Islet of Langerhans (tissue), 1 donor: ENCODE measurements around the gene ALDH3A2.

ENCODE experiments used
- FAIRE-seq: peaks from one replicate; lab custom pipeline; 2011; peaks lifted over from hg19 to GRCh38; lab: Jason Lieb, UNC

ALDH3A2 gene

DNA sequence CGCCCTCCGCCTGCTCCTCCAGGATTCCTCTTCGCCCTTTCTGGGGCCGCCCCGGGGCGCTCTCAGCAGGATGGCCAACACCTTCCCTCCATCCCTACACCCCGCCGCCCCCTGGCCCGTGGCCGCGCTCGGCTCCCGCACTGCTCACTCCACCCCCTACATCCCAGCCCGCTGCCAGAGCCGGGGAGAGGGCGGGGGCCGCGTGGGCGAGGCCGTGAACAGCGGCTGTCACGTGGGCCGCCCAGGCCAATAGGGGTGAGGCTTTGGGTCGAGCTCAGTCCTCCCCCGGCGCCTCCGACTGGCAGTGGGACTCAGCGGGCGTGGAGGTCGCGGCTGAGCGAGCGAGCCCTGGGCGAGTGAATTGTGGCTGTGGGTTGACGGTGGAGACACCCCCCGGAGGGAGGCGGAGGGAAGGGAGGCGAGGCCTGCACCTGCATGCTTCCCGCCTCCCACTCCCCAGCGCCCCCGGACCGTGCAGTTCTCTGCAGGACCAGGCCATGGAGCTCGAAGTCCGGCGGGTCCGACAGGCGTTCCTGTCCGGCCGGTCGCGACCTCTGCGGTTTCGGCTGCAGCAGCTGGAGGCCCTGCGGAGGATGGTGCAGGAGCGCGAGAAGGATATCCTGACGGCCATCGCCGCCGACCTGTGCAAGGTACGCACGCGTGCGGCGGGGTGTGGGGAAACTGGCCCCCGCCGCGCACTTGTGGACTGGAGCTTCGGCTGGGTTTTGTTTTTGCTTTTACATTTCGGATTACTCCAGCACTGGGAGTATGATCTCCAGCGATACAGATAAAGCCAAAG, at the start of gene ALDH3A2:
Gene ALDH3A2 (plus strand): TSS at position 277 of the 799 bp plus-strand sequence. CDS start 221 bp downstream, at position 498.
- FAIRE-seq, result no peak

DNA sequence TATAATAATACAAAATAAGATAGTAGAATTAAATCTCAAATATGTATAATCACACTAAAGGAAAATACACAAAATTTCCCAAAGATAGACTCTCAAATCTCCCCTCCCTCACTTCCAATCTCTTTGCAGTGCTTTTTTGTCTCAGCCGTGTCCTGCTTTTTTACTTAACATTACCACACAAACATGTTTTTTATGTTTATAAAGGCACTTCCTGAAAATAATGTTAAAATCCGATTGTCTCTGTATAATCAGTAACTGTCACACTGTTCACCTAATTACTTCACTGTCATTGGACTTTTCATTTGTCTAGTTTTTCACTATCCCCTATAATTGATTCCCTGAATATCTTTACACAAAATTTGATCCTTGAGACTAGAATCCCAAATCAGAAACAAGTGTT, 38.2 kb upstream of the ALDH3A2 start:
- no peak for FAIRE-seq

DNA sequence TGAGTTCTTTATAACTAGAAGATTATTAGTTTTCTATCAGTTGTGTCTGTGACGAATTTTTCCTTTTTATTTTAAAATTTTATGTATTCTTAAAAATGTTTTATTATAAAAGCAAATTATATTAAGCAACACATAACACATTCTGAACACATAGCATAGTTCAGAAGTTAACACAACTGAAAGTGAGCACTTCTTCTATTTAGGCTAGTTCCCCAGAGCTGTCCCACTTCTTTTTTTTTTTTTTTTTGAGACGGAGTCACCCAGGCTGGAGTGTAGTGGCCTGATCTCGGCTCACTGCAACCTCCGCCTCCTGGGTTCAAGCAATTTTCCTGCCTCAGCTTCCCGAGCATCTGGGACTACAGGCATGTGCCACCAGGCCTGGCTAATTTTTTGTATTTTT, 37.7 kb upstream of the ALDH3A2 start:
- no peak for FAIRE-seq

DNA sequence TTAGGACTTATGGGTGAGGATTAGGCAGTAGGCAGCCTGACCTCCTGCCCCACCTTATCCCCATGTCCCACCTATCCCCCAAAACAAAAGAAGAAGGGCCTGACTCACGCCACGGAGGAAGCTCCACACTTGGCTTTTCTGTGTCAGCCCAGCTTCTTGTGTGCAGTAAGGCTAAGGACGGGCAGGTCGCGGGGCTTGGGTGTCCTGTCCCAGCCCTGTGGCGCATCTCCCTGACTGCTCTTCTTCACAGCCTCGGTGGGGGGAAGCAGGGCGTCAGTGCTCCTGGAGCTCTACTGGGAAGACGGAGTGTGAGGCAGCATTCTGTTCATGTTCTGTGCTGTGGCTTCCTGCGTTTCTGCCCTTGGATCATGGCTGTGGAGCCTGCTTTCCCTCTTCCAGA, 34.6 kb upstream of the ALDH3A2 start:
- no peak for FAIRE-seq

DNA sequence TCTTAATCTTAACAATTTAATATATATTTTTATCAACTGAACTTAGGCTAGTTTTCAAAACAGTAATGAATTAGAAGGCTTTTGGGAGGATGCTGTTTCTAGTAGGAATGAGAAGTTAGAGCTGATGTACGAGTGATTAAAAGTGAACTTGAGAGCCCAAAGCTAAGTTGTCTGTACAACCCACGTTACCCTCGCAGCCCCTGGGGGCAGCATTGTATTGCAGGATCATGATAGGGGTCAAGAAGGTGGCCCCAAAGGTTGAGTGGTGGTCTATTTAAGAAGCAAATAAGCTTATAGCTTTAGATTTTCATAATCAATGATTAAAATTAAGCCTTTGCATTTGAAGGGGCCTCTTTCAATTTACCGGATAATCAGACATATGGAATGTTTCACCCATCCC, 33.7 kb upstream of the ALDH3A2 start:
- no peak for FAIRE-seq

DNA sequence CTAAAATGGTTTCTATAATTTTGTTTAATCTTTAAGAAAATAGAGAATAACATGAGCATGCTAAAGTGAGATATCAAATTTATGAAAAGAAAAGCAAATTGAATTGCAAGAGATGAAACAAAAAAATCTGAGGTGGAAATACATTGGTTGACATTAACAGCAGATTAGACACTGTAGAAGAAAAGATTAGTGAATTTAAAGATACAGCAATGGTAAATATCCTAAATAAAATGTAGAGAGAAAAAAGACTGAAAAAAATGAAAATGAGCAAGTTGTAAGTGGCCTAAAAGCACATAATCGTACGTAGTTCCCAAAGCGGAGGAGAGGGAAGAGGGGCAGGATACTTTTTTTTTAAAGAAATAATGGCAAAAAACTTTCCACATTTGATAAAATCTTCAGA, 30.5 kb upstream of the ALDH3A2 start:
- no peak for FAIRE-seq

DNA sequence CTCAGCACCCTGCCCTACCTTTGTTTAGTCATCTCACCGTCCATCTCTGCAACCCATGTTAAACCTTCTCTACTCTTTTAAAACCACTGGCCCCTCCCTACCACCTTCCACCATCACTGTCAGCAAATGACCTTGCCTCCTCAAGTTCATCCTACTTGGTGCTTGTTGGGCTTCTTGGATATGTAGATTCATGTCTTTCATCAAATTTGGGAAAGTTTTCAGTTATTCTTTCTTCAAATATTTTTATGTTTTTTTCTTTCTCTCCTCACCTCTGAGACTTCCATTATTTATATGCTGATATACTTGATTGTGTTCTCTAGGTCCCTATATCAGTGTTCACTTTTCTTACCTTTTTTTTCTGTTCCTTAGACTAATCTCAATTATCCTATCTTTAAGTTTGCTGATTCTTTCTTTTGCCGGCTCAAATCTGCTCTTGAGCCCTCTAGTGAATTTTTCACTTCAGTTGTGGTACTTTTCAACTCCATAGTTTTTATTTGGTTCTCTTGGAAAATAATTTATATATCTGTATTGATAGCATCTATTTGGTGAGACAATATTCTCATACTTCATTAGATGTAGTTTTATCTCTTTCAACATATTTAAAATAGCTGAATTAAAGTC, 28.7 kb upstream of the ALDH3A2 start:
- FAIRE-seq, result no peak

DNA sequence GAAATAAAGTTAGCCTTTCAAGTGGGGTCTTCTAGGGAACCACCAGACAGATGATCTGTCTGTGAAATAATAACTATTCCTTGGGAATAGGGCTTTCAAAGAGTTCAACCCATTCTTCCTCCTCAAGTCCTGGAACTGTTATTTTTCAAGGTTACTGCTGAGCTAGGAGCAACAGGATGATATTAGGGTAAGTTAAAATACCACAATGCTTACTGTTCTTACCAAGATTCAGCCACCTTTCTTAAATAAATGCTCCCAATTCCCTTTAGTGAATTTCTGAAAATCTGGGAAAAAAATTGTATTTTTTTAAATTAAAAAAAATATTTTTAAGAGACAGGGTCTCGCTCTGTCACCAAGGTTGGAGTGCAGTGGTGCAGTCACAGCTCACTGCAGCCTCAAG, 26.9 kb upstream of the ALDH3A2 start:
- no peak for FAIRE-seq

DNA sequence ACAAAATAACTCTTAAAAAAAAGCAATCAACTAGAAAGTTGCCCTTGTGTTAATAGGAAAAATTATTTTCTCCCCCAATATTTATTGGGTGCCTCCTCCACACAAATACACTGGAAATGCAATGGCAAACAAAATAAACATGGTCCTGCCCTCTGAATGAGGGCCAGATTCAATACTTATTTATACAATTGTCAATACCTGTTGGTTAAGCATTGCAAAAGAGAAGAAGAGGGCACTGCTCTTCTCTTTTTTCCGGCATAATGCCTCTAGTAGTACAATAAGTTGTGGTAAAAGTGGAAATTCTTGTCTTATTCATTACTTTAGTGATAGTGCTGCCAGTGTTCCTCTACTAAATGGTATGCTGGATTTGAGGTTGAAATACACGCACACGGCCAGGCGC, 22.5 kb upstream of the ALDH3A2 start:
- FAIRE-seq, result no peak

DNA sequence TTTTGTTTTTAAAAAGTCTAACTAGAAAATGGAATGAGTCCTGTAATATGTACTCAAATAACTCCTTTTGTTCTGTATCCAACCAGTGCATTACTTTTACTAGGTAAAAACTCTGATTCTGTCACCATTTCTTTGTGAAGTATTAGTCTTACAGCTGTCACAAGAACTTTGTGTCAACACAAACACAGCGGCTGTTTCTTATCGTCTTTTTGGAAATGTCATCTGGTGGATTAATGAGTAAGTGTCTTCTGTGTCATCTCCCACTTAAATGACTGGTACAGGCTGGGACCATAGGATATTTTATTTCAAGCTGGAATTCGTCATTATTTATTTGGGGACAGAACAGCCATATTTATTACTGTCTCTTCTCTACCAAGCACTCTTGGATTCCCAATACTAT, 19.1 kb upstream of the ALDH3A2 start:
- no peak for FAIRE-seq

DNA sequence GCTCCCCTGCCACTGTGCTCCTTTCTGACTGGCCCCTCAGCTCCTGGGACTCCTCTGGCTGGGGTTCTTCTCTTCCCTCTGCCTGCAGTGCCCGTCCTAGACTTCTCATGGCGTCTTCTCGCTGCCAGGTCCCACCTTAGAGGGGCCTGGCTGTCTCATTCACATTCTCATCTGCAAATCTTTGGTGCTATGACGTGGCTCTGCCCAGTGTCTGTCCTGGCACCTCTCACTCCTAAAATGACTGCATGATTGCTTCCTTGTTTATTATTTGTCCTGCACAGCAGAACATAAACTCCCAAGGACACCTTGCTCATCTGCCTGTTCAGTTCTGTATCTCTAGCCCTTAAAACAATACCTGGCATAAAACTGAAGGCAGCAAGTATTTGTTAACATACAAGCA, 18.5 kb upstream of the ALDH3A2 start:
- no peak for FAIRE-seq

DNA sequence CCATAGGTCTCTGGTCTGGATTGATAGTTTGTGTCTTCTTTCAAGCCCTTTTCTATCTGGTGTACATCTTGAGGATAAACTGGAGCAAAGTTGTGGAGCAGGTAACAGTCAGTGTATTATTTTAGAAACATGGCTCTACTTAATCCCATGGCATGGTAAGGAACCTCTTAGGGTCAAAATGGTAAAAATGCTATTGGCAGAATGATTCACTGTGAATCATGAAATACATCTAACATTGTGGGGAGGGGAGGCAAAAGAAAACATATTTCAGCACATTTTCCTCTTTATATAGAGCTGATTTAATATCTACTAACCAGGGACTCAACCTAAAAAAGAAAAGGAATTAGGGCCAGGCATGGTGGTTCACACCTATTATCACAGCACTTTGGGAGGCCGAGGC, 17.9 kb upstream of the ALDH3A2 start:
- FAIRE-seq, result no peak

DNA sequence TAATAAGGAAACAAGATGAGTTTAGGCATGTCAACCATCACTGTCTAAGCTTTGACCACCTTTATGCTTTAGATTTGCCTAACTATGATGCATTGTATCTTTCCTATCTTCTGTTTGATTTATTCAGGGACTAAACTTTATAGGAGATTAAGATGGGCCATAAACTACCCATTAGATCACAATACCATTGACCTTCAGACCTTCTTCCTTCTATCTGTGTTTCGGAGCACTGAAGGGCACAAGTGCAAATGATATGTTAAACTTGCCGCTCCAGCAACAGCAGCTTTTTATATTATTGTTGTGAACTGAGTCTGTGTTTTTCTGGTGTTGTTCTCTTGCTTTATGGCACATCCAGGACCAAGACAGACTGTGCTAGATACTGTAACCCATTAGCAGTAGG, 16.6 kb upstream of the ALDH3A2 start:
- no peak for FAIRE-seq

DNA sequence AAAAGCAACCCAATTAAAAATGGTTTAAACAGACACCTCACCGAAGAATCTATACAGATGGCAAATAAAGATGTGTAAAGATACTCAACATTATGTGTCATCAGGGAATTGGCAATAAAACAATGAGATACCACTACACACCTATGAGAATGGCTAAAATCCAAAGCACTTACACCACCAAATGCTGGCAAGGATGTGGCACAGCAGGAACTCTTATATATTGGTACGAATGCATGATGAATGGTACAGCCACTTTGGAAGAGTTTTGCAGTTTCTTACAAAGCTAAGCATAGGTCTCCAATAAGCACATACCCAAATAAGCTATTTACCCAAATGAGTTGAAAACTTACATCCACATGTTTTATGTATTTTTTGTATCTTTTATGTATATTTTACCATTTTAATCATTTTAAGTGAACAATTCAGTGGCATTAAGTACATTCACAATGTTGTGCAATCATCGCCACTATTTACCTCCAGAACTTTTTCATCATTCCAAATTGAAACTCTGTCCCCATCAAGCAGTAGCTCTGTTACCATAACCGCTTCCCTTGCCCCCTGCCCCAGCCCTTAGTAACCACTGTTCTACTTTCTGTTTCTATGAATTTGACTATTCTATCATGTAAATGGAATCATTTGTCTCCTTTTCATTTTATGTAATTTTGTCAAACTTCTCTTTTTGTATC, 6.7 kb upstream of the ALDH3A2 start:
- FAIRE-seq, result no peak

DNA sequence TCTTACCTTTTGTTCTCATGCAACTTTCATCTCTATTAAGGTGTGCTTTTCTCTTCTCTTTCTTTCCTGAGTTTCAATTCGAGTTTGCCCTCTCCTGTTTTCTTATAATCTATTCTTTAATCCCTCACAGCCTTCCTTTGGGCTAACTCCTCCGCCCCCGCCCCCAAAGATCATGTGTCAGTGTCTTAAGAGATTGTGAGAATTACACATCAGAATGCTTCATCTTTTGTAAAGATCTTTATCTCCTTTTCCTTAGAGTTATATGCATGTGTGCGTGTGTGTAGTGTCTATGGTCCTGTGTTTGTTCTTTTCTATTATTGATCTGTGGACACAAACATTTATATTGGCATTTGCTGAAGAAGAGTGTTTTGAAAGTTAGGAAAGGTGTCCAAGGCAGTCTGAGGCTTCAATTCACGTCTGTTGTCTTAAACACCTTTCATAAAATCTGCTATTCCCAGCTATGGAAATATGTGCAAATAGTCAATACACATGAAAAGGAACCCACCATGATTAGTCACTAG, 6.1 kb upstream of the ALDH3A2 start:
- no peak for FAIRE-seq

DNA sequence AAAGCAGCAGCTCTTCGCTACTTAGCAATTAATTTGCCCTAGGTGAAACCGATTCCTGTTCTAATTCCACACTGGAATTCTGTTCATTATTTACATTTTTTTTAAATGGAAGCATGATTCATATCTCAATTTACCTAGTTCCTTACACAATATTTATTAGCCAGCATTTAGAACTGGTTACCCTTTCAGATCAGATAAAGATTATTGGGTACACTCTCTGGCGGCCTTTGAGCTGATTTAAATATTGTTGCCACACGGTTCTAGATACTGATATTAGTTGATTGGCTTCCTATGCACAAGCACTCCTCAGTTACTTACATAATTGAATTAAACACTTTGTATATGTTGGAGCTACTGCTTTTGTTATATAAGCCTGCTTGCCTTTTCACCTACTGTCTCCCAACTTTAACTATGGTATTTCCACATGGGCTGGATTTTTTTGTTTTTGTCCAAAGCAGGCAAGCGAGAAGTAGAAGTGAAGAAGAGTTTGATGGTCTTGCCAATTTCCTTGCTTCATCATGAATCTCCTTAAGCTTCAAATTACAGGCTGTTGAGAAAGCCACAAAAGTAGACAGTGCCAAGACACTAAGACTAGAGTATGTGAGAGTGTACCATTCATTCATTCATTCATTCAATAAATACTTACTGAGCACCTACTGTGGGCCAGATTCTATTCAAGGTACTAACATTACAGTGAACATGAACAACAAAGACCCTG, 3.9 kb upstream of the ALDH3A2 start:
- FAIRE-seq, result no peak

DNA sequence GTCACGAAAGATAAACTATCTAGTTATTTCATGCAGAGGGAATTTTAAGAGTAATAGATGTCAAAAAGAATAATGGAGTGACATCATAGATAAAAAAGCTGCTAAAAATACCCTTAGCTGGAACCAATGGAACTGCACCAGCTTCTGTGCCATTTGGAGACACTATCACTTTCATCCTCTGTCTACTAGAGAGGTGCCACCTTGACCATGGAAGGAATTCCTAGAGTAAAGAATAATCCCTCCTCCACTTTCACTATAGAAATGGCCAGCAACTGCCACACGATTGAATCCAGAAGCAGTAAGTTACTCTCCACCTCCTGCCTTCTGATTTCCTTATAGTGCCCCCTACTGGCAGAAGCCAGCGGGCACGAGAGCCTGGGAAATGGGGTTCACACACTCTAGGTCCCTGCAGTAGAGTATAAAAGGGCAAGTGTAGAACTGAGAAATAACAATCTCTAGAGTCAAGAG, 2.8 kb upstream of the ALDH3A2 start:
- FAIRE-seq, result no peak

DNA sequence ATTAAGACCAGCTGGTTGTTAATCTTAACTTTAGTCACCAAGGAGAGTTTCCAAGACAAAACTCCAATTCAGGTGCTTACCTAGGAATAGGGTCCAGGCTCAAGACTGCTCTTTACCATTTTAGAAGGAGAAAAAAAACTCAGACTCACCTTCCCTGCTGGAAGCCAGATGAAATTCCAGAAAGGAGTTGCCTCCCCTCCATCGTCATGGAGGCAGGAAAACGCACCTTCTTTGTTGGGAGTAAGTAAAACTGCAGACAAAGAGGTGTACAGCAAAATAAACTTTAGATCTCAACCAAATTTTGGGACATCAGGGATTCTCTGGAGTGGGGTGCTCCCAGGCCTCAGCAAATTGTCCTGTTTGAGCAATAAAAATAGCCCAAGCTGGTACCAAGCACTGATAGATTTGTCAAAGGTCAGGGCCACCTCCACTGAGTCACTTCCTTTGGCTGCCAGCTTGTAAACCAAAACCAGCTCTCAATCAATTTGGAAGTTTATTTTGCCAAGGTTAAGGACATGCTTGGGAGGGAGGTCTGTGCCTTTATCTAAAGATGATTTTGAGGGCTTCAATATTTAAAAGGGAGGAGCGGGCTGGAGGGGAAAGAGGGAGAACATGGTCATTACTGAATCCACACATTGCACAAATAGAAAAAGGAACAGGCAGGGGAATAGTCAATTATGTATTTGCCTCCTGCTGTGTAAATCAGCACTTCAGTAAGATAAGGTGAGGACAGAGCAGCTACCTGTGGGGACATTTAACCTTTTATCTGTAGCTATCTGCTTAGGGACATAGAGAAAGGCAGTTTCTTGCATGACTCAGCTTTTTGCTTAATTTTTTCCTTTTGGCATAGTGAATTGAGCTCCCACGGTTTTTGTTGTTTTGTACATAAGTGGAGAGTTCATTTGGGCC, 1.5 kb upstream of the ALDH3A2 start:
- no peak for FAIRE-seq

DNA sequence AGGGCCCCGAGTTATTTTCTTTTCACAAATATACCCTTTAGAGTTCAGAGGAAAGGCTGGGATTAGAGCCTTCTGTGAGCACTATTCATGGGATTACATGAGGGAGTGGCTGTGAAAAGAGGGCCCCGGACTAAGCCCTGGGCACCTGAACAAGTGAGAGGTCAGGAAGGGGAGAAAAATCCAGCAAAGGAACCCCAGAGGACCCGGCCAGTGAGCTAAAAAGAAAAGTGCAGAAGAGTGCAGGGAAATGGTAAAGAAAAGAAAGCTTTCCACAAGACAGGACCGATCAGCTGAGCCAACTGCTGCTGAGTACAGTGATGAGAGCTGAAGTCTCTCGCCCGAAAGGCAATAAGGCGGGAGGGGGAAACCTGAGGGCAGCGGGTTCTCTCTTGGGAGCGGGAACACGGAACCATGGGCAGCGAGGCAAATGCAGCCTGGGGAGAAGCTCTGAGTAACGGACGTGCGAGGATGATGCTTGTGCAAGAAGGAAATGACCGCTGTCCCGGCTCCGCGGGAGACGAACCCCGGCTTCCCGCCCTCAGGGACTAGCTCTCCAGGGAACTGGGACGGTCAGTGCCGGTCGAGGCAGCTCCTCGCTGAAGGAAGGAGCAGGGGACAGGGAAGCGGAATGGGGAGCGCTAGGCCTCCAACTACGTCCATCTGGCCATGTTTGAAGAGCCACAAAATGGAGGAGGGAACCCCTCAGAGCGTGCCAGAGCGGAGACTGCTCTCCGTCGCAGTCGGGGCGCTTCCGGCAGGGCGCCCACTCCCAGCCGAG, 665 bp upstream of the ALDH3A2 start:
- FAIRE-seq, result no peak

DNA sequence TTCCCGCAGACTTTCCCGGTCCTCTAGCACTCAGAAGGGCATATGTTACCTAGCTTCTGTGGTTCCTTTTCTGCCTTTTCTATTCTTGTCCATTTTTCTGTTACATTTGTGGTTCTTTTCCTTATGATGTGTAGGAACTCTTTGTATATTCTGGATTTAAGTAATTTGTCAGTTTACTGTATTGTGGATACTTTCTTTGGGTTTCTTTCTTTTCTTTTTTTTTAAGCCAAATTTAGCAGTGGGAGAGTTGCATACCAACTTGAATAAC, 657 bp downstream of the ALDH3A2 start:
- FAIRE-seq, result no peak

DNA sequence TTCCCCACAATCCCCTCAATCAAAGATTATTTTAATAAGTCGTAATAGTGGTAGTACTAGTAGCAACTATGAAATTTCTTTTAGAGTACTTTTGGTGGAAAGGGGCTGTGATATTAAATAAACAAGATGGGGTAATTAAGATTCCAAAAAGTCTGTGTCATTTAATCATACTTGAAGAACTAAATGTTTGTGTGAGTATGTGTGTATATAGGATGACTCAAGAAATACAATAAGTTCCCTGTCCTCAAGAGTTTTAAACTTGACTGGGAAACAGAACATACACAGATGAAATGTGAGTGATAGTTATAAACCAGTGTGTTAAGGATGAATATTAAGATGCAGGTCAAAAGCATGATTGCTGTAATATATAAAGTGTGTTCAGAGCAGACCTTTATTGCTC, 2.3 kb downstream of the ALDH3A2 start:
- no peak for FAIRE-seq
